Activated T-cell treated with anti-CD3 and anti-CD28 coated beads, Interleukin-2, amount 50 U/mL, for 24 hours (primary cell): Measurements from ENCODE around the gene PDE4D.
"Not testable (repeated sequence)": the region's sequence is repeated elsewhere in the genome, so short reads cannot be mapped to it uniquely, and the experiment has no call there.

Source experiments
- DNase-seq: peaks from one replicate; pipeline ENCODE4 v3.0.0-alpha.2; 2020
- H3K27ac Mint-ChIP-seq: 2 replicates; pipeline ENCODE4 v1.8.0; 2020; ENCODE audit warnings: mild to moderate bottlenecking, mixed read lengths
- H3K27me3 Mint-ChIP-seq: 2 replicates; pipeline ENCODE4 v1.8.0; 2020; ENCODE audit warnings: mixed read lengths
- H3K36me3 Mint-ChIP-seq: 2 replicates; pipeline ENCODE4 v1.8.0; 2020; ENCODE audit warnings: low read depth, mixed read lengths
- H3K4me1 Mint-ChIP-seq: 2 replicates; pipeline ENCODE4 v1.8.0; 2020; ENCODE audit warnings: low read depth, mixed read lengths
- H3K4me3 Mint-ChIP-seq: 2 replicates; pipeline ENCODE4 v1.8.0; 2020; ENCODE audit warnings: mild to moderate bottlenecking, moderate library complexity, mixed read lengths
- H3K9me3 Mint-ChIP-seq: 2 replicates; pipeline ENCODE4 v1.8.0; 2020; ENCODE audit warnings: mixed read lengths

Gene PDE4D

DNA sequence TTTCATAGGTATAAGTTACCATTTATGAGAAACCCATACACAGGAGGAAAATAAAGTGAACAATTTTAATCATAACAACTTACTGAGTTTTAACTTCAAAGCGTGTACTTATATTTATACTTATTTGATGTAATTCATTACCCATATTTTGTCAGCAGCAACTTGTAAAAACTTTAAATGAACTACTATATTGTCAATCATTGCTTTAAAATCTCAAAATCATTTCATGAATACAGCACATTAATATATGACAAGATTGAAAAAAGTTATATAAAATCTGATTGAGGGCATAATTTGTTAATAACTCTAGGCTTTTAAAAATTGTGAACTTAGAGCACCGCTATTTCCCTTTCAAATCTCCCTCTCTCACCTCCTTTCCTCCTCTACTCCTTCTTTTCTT is 573.1 kb downstream of the PDE4D start:
- peaks cover 7% of the 10 kb centered on the region for H3K27me3 Mint-ChIP-seq
- H3K27ac Mint-ChIP-seq: no peak overlapping the region
- no peak for DNase-seq
- H3K36me3 Mint-ChIP-seq: no peaks in the 10 kb centered on the region
- H3K4me3 Mint-ChIP-seq: no peak overlapping the region
- no peaks in the 10 kb centered on the region for H3K4me1 Mint-ChIP-seq
- no peaks in the 10 kb centered on the region for H3K9me3 Mint-ChIP-seq

DNA sequence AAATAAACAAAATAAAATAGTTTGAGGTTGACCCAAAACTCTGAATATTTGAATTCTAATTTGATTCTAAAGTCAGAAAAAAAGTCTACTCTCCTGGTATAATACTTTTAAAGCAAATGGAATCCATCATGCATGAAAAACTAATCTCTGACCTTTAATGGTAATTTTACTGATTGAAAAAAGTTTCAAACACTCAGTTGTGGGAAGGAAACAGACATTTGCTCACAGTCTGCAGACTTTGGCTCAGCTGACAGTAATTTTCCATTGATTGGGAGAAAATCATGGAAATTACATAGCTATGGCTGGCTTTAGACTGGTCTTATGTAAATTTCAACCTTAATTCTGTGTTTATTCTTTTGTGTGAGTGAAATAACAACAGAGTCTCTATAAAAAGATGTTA is 574.3 kb downstream of the PDE4D start:
- Mint-ChIP-seq H3K4me3 (no peak overlapping the region), H3K36me3 (no peaks in the 10 kb centered on the region), H3K9me3 (no peaks in the 10 kb centered on the region), H3K4me1 (no peaks in the 10 kb centered on the region), H3K27me3 (peaks cover 4% of the 10 kb centered on the region), H3K27ac (no peak overlapping the region)
- DNase-seq: no peak

DNA sequence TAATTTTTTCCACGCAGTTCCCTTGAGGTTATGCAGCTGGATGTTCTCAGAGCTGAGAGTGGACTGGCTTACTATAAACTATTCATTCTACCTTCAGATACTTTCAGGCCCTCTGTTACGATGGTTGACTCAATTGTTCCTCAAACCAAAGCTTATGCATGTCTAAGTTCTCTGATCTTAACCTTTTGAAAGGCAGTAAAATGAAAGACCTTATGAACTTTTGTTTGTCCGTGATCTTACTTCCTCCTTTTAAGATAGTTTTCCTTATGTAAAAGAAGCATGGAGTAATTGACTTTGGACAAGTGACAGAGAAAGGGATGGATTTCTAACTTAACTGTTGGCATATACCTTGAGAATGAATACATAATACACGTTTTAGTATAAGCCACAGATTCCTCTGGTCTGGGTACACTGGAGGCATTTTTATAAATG is 575.7 kb downstream of the PDE4D start:
- no peak overlapping the region for H3K27ac Mint-ChIP-seq
- no peaks in the 10 kb centered on the region for H3K9me3 Mint-ChIP-seq
- DNase-seq: no peak
- H3K4me1 Mint-ChIP-seq: no peaks in the 10 kb centered on the region
- H3K4me3 Mint-ChIP-seq: no peak overlapping the region
- H3K27me3 Mint-ChIP-seq: no peaks in the 10 kb centered on the region
- no peaks in the 10 kb centered on the region for H3K36me3 Mint-ChIP-seq

DNA sequence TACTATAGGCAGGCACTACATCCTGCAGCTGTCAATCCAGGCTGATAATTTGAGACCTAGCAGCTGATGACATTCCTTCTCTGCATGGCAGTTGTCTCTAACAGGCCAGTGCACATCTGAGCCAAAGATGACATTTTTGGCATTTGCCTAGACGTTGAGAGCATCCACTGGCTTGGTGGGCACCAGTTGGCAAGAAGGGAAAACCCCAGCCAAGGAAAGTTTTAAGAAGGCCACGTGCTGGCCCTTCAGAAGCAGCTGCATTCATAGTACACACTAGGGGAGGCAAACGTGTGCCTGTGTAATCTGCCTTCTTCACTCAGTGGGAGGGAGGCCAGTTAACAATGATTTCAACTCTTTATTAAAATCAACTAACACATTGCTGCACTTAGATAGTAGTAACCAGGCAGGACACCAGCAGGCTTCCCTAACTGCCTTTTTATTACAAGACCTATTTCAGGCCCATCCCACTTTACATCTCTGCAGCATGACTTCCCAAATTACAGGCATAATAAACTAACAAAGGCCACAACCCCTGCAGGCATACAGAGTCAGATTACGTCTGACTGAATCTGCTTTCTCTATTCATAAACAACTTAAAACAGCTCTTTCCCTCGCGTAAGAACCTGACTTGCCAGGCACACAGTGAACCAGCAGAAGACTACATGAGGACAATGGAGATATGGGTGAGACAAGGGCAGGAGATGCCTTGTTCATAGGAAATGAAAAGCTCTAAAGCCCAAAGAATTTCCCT is 576.3 kb downstream of the PDE4D start:
- DNase-seq: no peak
- no peak overlapping the region for H3K4me3 Mint-ChIP-seq
- H3K9me3 Mint-ChIP-seq: no peaks in the 10 kb centered on the region
- no peak overlapping the region for H3K27ac Mint-ChIP-seq
- H3K36me3 Mint-ChIP-seq: no peaks in the 10 kb centered on the region
- no peaks in the 10 kb centered on the region for H3K4me1 Mint-ChIP-seq
- H3K27me3 Mint-ChIP-seq: peaks cover 1% of the 10 kb centered on the region

DNA sequence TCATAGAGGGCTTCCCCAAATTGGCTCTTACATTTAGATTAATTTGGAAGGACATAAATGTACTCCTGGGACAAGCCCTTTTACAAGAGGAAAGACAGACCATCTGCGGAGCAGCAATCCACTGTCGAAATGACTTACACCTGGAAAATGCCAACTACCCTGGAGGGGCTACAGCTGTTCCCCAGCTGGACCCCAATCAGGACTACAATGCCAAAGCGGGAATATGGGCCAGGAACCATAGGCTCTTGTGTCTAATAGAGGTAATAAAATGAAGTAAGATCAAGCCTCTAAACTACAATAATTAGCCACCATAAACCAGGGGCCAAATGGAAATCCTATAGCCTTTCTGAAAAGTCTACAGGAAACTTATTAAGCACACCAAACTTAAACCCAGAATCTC is 581.3 kb downstream of the PDE4D start:
- Mint-ChIP-seq H3K4me3 (no peak overlapping the region), H3K36me3 (no peaks in the 10 kb centered on the region), H3K4me1 (no peaks in the 10 kb centered on the region), H3K9me3 (no peaks in the 10 kb centered on the region), H3K27ac (no peak overlapping the region), H3K27me3 (peaks cover 13% of the 10 kb centered on the region)
- no peak for DNase-seq

DNA sequence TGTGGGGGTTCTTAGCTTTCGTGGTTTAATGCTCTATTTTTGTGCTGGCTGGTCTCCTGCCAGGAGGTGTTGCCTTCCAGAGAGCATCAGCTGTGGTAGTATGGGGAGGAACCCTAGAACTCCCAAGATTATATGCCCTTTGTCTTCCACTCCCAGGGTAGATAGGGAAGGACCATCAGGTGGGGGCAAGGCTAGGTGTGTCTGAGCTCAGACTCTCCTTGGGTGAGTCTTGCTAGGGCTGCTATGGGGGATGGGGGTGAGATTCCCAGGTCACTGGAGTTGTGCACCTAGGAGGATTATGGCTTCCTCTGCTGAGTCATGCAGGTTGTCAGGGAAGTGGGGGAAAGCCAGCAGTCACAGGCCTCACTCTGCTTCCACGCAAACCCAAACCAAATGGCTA is 584.8 kb downstream of the PDE4D start:
- DNase-seq, H3K27ac Mint-ChIP-seq, H3K36me3 Mint-ChIP-seq, H3K9me3 Mint-ChIP-seq, H3K4me3 Mint-ChIP-seq, H3K4me1 Mint-ChIP-seq: not testable (repeated sequence)
- peaks cover 13% of the 10 kb centered on the region for H3K27me3 Mint-ChIP-seq

DNA sequence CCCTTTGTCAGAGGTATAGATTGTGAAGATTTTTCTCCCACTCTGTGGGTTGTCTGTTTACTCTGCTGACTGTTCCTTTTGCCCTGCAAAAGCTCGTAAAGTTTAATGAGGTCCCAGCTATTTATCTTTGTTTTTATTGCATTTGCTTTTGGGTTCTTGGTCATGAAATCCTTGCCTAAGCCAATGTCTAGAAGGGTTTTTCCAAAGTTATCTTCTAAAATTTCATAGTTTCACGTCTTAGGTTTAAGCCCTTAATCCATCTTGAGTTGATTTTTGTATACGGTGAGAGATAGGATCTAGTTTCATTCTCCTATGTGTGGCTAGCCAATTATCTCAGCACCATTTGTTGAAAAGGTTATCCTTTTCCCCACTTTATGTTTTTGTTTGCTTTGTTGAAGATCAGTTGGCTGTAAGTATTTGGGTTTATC is 590.2 kb downstream of the PDE4D start:
- H3K27ac Mint-ChIP-seq, H3K27me3 Mint-ChIP-seq, H3K4me3 Mint-ChIP-seq, H3K9me3 Mint-ChIP-seq, H3K4me1 Mint-ChIP-seq, H3K36me3 Mint-ChIP-seq, DNase-seq: not testable (repeated sequence)

DNA sequence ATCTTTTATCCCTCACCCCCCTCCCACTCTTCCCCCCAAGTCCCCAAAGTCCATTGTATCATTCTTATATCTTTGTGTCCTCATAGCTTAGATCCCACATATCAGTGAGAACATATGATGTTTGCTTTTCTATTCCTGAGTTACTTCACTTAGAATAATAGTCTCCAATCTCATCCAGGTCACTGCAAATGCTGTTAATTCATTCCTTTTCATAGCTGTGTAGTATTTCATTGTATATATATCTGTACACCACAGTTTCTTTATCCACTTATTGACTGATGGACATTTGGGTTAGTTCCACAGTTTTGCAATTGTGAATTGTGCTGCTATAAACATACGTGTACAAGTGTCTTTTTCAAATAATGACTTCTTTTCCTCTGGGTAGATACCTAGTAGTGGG is 591.0 kb downstream of the PDE4D start:
- not testable (repeated sequence) for DNase-seq, H3K9me3 Mint-ChIP-seq, H3K4me1 Mint-ChIP-seq, H3K4me3 Mint-ChIP-seq, H3K27me3 Mint-ChIP-seq, H3K36me3 Mint-ChIP-seq, H3K27ac Mint-ChIP-seq

DNA sequence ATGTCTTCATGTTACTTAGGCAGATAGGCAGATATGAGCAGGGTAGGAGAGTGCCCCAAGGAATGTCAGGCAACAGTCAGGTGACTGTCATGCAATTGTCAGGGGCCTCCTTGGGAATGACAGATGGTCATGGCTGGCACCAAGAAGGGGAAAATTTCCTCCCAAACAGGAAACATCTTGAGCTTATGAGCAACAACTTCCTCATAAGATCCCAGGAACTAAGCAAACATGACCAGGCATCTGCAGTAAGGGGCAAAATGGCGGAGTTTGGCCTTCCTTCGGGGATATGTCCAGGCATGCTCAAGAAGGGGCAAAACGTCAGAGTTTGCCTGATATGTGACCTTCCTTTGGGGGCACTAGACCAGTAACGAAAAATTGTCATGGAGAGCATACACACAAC is 591.8 kb downstream of the PDE4D start:
- no peak for DNase-seq
- no peak overlapping the region for H3K4me3 Mint-ChIP-seq
- H3K27me3 Mint-ChIP-seq: no peaks in the 10 kb centered on the region
- peaks cover 11% of the 10 kb centered on the region for H3K4me1 Mint-ChIP-seq
- no peaks in the 10 kb centered on the region for H3K9me3 Mint-ChIP-seq
- no peak overlapping the region for H3K27ac Mint-ChIP-seq
- H3K36me3 Mint-ChIP-seq: no peaks in the 10 kb centered on the region

DNA sequence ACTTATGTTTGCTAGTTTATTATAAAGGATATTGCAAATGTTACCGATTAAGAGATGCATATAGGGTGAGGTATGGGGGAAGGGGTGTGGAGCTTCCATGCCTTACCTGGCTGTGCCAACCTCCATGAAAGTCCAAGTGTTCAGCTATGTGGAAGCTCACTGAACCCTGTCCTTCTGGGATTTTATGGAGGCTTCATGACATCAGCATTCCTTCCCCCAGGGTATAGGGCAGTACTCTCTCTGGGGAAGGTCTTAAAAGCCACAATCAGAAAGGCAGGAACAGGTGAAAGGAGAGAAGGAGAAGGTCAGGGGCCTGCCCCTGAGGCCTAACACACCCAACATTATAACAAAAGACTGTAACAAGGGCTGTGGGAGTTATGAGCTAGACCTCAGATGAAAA is 592.6 kb downstream of the PDE4D start:
- no peak overlapping the region for H3K4me3 Mint-ChIP-seq
- H3K36me3 Mint-ChIP-seq: no peaks in the 10 kb centered on the region
- no peak overlapping the region for H3K27ac Mint-ChIP-seq
- H3K27me3 Mint-ChIP-seq: no peaks in the 10 kb centered on the region
- no peaks in the 10 kb centered on the region for H3K9me3 Mint-ChIP-seq
- DNase-seq: no peak
- H3K4me1 Mint-ChIP-seq: peaks cover 16% of the 10 kb centered on the region

DNA sequence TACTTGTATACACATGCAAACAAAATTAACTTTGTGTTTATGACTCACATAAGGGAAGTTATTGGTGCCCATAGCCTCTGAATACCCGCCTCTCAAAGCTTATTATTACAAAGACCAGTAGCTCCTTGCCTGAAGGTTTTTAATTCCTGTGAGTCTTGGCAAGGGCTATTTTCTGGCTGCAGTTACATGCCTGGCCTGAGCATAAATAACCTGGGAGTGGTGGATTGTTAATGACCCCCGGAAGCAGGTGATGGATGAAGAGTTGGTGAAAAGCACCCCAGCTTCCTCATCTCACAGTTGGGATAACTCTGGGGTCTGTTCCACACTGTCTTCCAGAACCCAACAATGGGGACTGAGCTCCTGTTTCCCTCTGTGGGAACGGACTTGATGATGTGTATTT is 594.5 kb downstream of the PDE4D start:
- no peak overlapping the region for H3K4me3 Mint-ChIP-seq
- no peak for DNase-seq
- H3K9me3 Mint-ChIP-seq: no peaks in the 10 kb centered on the region
- no peak overlapping the region for H3K27ac Mint-ChIP-seq
- no peaks in the 10 kb centered on the region for H3K36me3 Mint-ChIP-seq
- H3K27me3 Mint-ChIP-seq: no peaks in the 10 kb centered on the region
- peaks cover 16% of the 10 kb centered on the region for H3K4me1 Mint-ChIP-seq

DNA sequence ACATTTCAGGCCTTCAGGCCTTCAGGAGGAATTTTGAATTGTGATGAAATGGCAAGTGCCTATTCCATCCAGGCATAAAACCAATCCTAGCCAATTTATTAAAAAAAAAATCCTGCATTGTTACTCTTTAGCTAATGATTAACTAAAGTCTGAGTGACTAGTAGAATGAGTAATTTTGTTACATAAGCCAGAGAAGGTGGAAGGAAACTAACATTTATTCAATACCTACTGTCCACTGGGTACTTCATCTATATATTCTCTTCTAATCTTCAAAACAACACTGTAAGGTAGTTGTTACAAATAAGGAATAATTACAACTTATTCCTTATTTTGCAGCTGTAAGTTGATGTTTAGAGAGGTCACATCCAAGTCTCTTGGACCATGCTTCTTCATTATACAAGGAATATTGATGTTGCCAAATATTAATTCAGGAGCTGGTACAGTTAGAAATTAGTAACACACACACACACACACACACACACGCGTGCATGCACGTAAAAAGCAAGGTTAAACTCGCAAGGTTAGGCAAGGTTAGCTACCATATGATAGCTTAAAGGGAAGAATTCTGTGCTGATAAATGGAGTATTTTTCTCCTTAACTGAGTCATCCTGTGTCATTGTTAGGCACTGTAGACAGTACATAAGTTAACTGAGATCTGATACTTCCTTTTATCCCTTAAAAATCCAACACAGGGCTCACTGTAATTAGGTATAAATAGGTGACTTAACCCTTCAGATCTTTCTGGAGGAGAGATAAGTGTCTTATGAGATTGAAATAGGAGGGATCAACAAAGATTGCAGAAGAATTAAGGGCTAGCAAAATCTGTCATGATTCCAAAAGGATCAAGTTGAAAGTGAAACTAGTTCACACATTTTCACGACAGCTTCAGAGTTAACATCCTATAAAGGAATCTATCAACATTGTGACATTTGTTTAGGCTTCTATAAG is 596.9 kb downstream of the PDE4D start:
- DNase-seq: no peak
- Mint-ChIP-seq H3K4me3 (no peak overlapping the region), H3K27me3 (no peaks in the 10 kb centered on the region), H3K9me3 (no peaks in the 10 kb centered on the region), H3K27ac (no peak overlapping the region), H3K4me1 (peaks cover 20% of the 10 kb centered on the region), H3K36me3 (no peaks in the 10 kb centered on the region)

DNA sequence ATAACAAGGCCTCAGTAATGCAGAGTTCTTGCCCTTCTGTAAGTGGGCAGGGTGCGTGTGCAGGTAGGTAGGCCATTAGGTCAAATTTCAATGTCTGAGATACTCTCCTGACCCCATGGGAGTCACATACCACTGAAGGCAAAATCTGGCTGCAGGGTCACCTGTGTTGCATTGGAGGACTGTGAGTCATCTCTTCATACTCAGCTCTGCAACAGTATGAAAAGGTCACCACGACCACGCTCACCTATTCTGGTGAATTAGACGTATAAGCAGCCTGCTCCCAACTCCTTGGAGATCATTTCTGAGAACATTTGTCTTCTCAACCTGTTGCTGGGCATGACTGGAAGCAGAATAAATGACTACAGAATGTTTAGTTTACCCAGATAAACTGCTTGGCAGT is 599.8 kb downstream of the PDE4D start:
- DNase-seq: no peak
- Mint-ChIP-seq H3K36me3 (no peaks in the 10 kb centered on the region), H3K4me1 (peaks cover 20% of the 10 kb centered on the region), H3K9me3 (no peaks in the 10 kb centered on the region), H3K27me3 (no peaks in the 10 kb centered on the region), H3K4me3 (no peak overlapping the region), H3K27ac (no peak overlapping the region)

DNA sequence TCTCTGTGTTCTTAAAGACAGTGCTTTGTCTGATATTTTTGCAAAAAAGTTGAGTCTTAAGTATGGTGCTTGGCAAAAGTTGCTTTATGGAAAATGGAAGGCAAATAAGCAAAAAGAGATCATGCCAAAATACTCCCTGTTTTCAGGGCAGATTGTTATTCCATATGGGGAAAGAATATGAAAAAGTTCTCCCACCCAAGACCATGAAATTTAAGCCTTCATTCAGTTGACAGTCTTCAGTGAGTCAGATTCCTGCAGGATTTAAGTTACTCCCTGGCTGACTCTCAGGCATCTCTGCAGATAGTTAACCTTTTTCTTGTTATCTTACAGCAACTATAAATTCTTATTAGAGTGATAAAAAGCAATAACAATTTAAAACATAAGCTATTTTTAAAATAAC is 601.6 kb downstream of the PDE4D start:
- Mint-ChIP-seq H3K4me3 (no peak overlapping the region), H3K27me3 (no peaks in the 10 kb centered on the region), H3K36me3 (no peaks in the 10 kb centered on the region), H3K4me1 (peaks cover 12% of the 10 kb centered on the region), H3K27ac (no peak overlapping the region), H3K9me3 (no peaks in the 10 kb centered on the region)
- DNase-seq: no peak

DNA sequence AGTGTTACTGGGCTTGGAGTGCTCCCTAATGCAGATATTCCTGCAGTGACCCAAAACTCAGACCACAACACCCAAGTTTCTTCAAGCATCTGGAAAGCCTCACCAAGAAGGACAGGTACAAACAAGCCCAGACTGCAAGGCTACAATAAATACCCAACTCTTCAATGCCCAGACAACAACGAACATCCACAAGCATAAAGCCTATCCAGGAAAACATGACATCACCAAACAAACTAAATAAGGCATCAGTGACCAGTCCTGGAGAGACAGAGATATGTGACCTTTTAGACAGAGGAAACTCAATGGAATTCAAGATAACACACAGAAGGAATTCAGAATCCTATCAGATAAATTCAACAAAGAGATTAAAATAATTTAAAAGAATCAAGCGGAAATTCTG is 605.6 kb downstream of the PDE4D start:
- no peak overlapping the region for H3K27ac Mint-ChIP-seq
- H3K27me3 Mint-ChIP-seq: no peaks in the 10 kb centered on the region
- DNase-seq: no peak
- no peaks in the 10 kb centered on the region for H3K4me1 Mint-ChIP-seq
- no peaks in the 10 kb centered on the region for H3K36me3 Mint-ChIP-seq
- H3K4me3 Mint-ChIP-seq: no peak overlapping the region
- no peaks in the 10 kb centered on the region for H3K9me3 Mint-ChIP-seq
